Lung (tissue), 12 donors: ENCODE data around the gene PI4K2A. TPM values are rescaled to one million over a fixed set of nuclear protein-coding genes. Genes with fewer than 3 reads are reported as not detected.
A peak's percentile ranks its signal among the peaks of the same experiment; 100 is the strongest.

Experiments
- ATAC-seq: fragments of 200-7000 bp; cut with Tn5 transposase; one replicate; pipeline ENCODE4 v1.9.1; 2020; ENCODE audit warnings: moderate number of reproducible peaks; ENCODE audit not compliant: insufficient read depth, low FRiP score
- DNase-seq, 3 donors: peaks; one replicate each; pipeline ENCODE4 v3.0.0-alpha.2; 2013 to 2017
- H3K27ac ChIP-seq, 2 donors: one replicate each; pipeline ENCODE4 v1.5.1; 2013; ENCODE audit warnings: mild to moderate bottlenecking in 2 of 2, moderate library complexity in 2 of 2, control low read depth in 1 of 2, inconsistent platforms in 1 of 2, low read depth in 1 of 2, low read length in 1 of 2
- H3K27me3 ChIP-seq, 3 donors: one replicate each; pipeline ENCODE4 v1.5.1; 2013; ENCODE audit warnings: low read length in 2 of 3; ENCODE audit not compliant: control insufficient read depth in 3 of 3, insufficient read depth in 3 of 3
- H3K36me3 ChIP-seq, 4 donors: one replicate each; pipeline ENCODE4 v1.5.1; 2013; ENCODE audit warnings: low read length in 4 of 4, mild to moderate bottlenecking in 1 of 4, moderate library complexity in 1 of 4; ENCODE audit not compliant: control insufficient read depth in 4 of 4, insufficient read depth in 4 of 4
- H3K4me1 ChIP-seq, 5 donors: one replicate each; pipeline ENCODE4 v1.5.1; 2013; ENCODE audit warnings: low read length in 5 of 5, mild to moderate bottlenecking in 2 of 5, moderate library complexity in 1 of 5; ENCODE audit not compliant: control insufficient read depth in 5 of 5, insufficient read depth in 5 of 5
- H3K4me3 ChIP-seq: one replicate; pipeline ENCODE4 v1.5.1; 2013; ENCODE audit warnings: mild to moderate bottlenecking, control low read depth, moderate library complexity
- H3K9ac ChIP-seq, 2 donors: one replicate each; pipeline ENCODE4 v1.5.1; 2013; ENCODE audit warnings: low read length in 2 of 2, control low read depth in 1 of 2; ENCODE audit not compliant: insufficient read depth in 1 of 2
- H3K9me3 ChIP-seq, 4 donors: one replicate each; pipeline ENCODE4 v1.5.1; 2013; ENCODE audit warnings: low read length in 3 of 4, mild to moderate bottlenecking in 1 of 4, moderate library complexity in 1 of 4; ENCODE audit not compliant: control insufficient read depth in 4 of 4, insufficient read depth in 3 of 4
- CTCF ChIP-seq: IDR thresholded peaks from 2 replicates; pipeline ENCODE4 v1.5.1; 2012; ENCODE audit warnings: mild to moderate bottlenecking; ENCODE audit errors: control extremely low read depth, extremely low read depth
- WGBS, 2 donors: extraction: QIAGEN DNeasy Blood & Tissue Kit; methylation state at CpG; one replicate each; pipeline ENCODE4 v1.1.7; 2013; 5-methylcytosine and 5-hydroxymethylcytosine counted together
- polyA plus RNA-seq, 2 donors: library from polyadenylated mRNA; stranded (reverse); fragments of 200-250 nt; gene quantifications; one replicate each; pipeline ENCODE4 v1.2.1, GENCODE V29; 2013
- total RNA-seq, 2 donors: library from RNA; depleted of rRNA in 1 of 2; stranded (reverse); fragments of >200 nt in 1 of 2; gene quantifications; one replicate each; pipeline ENCODE4 v1.2.1, GENCODE V29; 2014 to 2021
- donor health status: control.
- donor health status: control.
- donor health status: Bipolar disorder and iron deficiency.
- donor health status: healthy.
- donor health status: DM: yes; HTN: yes; CAD: no.

The PI4K2A gene
- total and polyA plus RNA-seq, 4 donors: 12.3 to 22.4 (median 14.8) TPM

- Histone ChIP-seq H3K4me1 (peaks cover 0 to 23% (median 8%) of the 10 kb centered on the region in 5 donors), H3K36me3 (peaks cover 0 to 14% (median 0%) of the 10 kb centered on the region in 4 donors), H3K27me3 (no peaks in the 10 kb centered on the region), H3K4me3 (peak overlapping the region; percentile 49), H3K9ac (peak overlapping the region; percentile 14 to 43), H3K27ac (peak overlapping the region; percentile 81 to 92), H3K9me3 (no peaks in the 10 kb centered on the region)
- 3 to 4% methylated on average over 59 to 74 of the region's 74 CpGs for WGBS, 2 donors
- no peak for TF ChIP-seq CTCF
- ATAC-seq (peak; percentile 31), DNase-seq (peak; percentile 77 to 87 (median 81))
Observed at GRCh38 chr10:97714401-97715258, 74.2 kb downstream of the PI4K2A start.

GRCh38 chr10:97715259-97715874 is 74.9 kb downstream of the PI4K2A start:
- DNase-seq (no peak), ATAC-seq (no peak)
- no peaks in the 10 kb centered on the region for H3K27me3 ChIP-seq
- H3K9ac ChIP-seq: peak overlapping the region in 1 of 2 donors; percentile 34
- H3K36me3 ChIP-seq: peaks cover 0 to 14% (median 0%) of the 10 kb centered on the region in 4 donors
- H3K9me3 ChIP-seq: no peaks in the 10 kb centered on the region
- peaks cover 0 to 23% (median 8%) of the 10 kb centered on the region in 5 donors for H3K4me1 ChIP-seq
- no peak overlapping the region for H3K4me3 ChIP-seq
- 68 to 80% methylated on average over 8 of the region's 8 CpGs for WGBS, 2 donors
- H3K27ac ChIP-seq: peak overlapping the region; percentile 81 to 92
- TF ChIP-seq CTCF: no peak

GRCh38 chr10:97717627-97718026 is 77.2 kb downstream of the PI4K2A start:
- WGBS, 2 donors: 92 to 98% methylated on average over 7 of the region's 7 CpGs
- no peak overlapping the region for H3K9ac ChIP-seq
- ATAC-seq: no peak
- no peak overlapping the region for H3K4me3 ChIP-seq
- H3K9me3 ChIP-seq: no peaks in the 10 kb centered on the region
- H3K27ac ChIP-seq: peak overlapping the region in 1 of 2 donors; percentile 83
- H3K36me3 ChIP-seq: peaks cover 0 to 14% (median 0%) of the 10 kb centered on the region in 4 donors
- TF ChIP-seq CTCF: no peak
- H3K4me1 ChIP-seq: peaks cover 0 to 23% (median 8%) of the 10 kb centered on the region in 5 donors
- no peaks in the 10 kb centered on the region for H3K27me3 ChIP-seq
- DNase-seq: no peak
